Subcutaneous adipose tissue (tissue), 4 donors: ENCODE data around the gene PYGL. TPM values are rescaled to one million over a fixed set of nuclear protein-coding genes. Genes with fewer than 3 reads are reported as not detected.

Source experiments
- CTCF ChIP-seq: fragments of 450-650 bp; IDR thresholded peaks from one replicate; pipeline ENCODE4 v1.5.1; 2016; ENCODE audit warnings: low read depth, mild to moderate bottlenecking, control low read depth, antibody characterized with exemption, moderate library complexity
- total RNA-seq, 4 donors: library from RNA; depleted of rRNA; stranded (reverse); fragments of >200 nt; gene quantifications; one replicate each; pipeline ENCODE4 v1.1.0, GENCODE V29; 2016

The PYGL gene
- total RNA-seq, 4 donors from 2014 or later: 102 to 201 (median 147) TPM

GRCh38 chr14:50978529-50978871 is 34.2 kb upstream of the PYGL start:
- TF ChIP-seq CTCF: no peak

- TF ChIP-seq CTCF: no peak
Measured at GRCh38 chr14:50977863-50978528, 33.7 kb upstream of the PYGL start.

- no peak for TF ChIP-seq CTCF
Measured at GRCh38 chr14:50974118-50974517, 29.8 kb upstream of the PYGL start.

GRCh38 chr14:50972734-50973133 is 28.5 kb upstream of the PYGL start:
- no peak for TF ChIP-seq CTCF

- TF ChIP-seq CTCF: no peak
Measured at GRCh38 chr14:50970886-50971781, 26.9 kb upstream of the PYGL start.

GRCh38 chr14:50967790-50968189 is 23.5 kb upstream of the PYGL start:
- no peak for TF ChIP-seq CTCF

- no peak for TF ChIP-seq CTCF
Measured at GRCh38 chr14:50967103-50967502, 22.8 kb upstream of the PYGL start.
